Activated CD4-positive, alpha-beta T cell treated with anti-CD3 and anti-CD28 coated beads, Interleukin-2, amount 10 ng/mL, durations not matched to agents 7 days and 5 days (primary cell): ENCODE results near the gene ACO2. TPM values are rescaled to one million over a fixed set of nuclear protein-coding genes. Genes with fewer than 3 reads are reported as not detected.
"Not testable (repeated sequence)": the region's sequence is repeated elsewhere in the genome, so short reads cannot be mapped to it uniquely, and the experiment has no call there.

Experiments used
- CTCF ChIA-PET: fragments of 350-600 bp; sonication (Branson Sonifier 250); formaldehyde crosslinking; loops from one replicate; lab custom pipeline; 2021; ENCODE audit warnings: antibody characterized with exemption; lab: Charles Lee
- POLR2A ChIA-PET: fragments of 350-600 bp; sonication (Branson Sonifier 250); formaldehyde crosslinking; loops from one replicate; lab custom pipeline; 2021; ENCODE audit warnings: antibody characterized with exemption; lab: Charles Lee
- DNase-seq: peaks from one replicate; pipeline ENCODE4 v3.0.0-alpha.2; 2020
- H3K27ac Mint-ChIP-seq: one replicate; pipeline ENCODE4 v1.8.0; 2021; ENCODE audit warnings: mild to moderate bottlenecking, moderate library complexity, mixed read lengths
- H3K27me3 Mint-ChIP-seq: one replicate; pipeline ENCODE4 v1.8.0; 2021; ENCODE audit warnings: mixed read lengths
- H3K36me3 Mint-ChIP-seq: one replicate; pipeline ENCODE4 v1.8.0; 2021; ENCODE audit warnings: low read depth, mixed read lengths
- H3K4me1 Mint-ChIP-seq: one replicate; pipeline ENCODE4 v1.8.0; 2021; ENCODE audit warnings: mixed read lengths
- H3K4me3 Mint-ChIP-seq: one replicate; pipeline ENCODE4 v1.8.0; 2021; ENCODE audit warnings: mild to moderate bottlenecking, moderate library complexity, mixed read lengths
- H3K9me3 Mint-ChIP-seq: one replicate; pipeline ENCODE4 v1.8.0; 2021; ENCODE audit warnings: mixed read lengths
- total RNA-seq, 2 experiments: library from RNA; stranded (reverse); gene quantifications; one replicate each; pipeline ENCODE4 v1.2.3, GENCODE V29; 2021

ACO2 gene
- total RNA-seq, 2 experiments from 2014 or later, result 73.4 to 77.9 TPM

DNA sequence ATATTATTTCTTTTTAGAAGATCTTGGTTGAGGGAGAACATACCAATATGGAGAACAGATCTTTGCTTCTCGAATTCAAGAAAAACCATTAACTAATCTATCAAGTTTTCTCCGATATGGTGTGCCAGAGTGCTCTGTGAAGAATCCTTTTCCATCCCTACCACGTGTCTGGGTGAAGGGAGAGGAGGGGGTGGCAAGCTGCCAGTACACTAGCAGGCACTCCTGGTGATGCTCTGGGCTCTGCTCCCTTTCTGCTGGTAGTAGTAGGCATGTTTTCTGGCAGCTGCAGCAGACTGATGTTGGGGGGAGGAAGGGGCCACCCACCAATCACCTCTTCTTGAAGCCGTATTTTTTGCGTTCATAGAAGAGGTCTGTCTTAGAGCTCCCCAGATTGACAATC lies 8.8 kb upstream of the ACO2 start:
- POLR2A ChIA-PET, result interaction anchor here (0.5 to 0.6 kb wide), 2 partner anchors 41 to 178 kb away, joined by 3 read pairs; no protein-coding TSS in a partner anchor
- DNase-seq, H3K4me3 Mint-ChIP-seq, CTCF ChIA-PET, H3K4me1 Mint-ChIP-seq, H3K27me3 Mint-ChIP-seq, H3K9me3 Mint-ChIP-seq: not testable (repeated sequence)
- Mint-ChIP-seq H3K36me3 (peaks cover 45% of the 10 kb centered on the region), H3K27ac (peak overlapping the region; percentile 41)

DNA sequence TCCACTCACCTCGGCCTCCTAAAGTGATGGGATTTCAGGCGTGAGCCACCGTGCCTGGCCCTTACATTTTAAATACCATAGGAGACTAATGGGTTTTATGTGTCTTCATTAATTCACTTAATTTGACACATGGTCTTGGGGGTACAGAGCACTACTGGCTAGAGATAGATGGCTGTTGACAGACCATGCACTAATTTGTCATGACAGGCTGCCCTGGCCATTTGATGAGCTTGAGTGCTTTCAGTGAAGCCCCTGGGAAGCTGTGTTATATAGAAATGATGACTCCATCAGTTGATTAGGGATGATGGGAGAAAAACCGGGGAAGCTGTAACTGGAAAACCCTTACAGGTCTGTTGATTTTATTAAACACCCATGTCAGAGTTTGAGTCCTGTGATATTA lies 7.0 kb upstream of the ACO2 start:
- peaks cover 54% of the 10 kb centered on the region for H3K36me3 Mint-ChIP-seq
- CTCF ChIA-PET, result interaction anchor here (0.6 to 1.4 kb wide), 2 partner anchors 58 to 128 kb away, joined by 3 to 5 read pairs; no protein-coding TSS in a partner anchor
- DNase-seq, result no peak
- H3K4me1 Mint-ChIP-seq, result peaks cover 13% of the 10 kb centered on the region
- POLR2A ChIA-PET, result no interaction called here
- H3K27me3 Mint-ChIP-seq, result no peaks in the 10 kb centered on the region
- H3K4me3 Mint-ChIP-seq, result no peak overlapping the region
- no peaks in the 10 kb centered on the region for H3K9me3 Mint-ChIP-seq
- no peak overlapping the region for H3K27ac Mint-ChIP-seq

DNA sequence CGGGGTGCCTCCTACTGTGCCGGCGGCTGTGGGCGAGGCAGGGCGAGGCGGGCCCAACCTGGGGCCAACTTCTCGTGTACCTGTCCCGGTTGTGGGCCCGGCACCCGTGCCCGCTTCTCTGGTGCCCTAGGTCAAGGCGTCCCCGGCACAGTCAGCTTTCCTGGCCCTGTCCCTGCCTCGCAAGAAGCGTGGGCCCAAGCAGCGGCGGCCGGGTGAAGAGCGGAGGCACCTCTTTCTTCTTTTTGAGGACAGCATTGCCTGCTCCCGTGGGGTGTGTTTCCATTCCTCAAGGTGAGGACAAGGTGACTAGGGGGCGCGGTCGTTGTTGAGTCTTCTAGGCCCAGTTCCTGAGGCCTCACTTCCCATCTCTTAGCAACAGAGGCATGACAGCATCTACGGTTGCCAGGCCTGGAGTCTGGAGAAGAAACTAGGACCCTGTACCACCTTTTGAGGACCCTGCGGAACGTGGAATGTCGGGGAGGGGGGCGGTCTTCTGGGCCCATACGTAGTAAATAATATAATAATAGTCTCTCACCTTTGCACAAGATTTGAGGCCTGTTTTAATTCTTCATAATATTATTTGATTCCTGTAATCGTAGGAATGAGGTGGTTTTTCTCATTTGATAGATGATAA lies 418 bp downstream of the ACO2 start:
- POLR2A ChIA-PET, result interaction anchor here (0.5 to 1.8 kb wide), 4 partner anchors 12 to 88 kb away, joined by 3 to 10 read pairs (median 5); partner anchors contain the start of genes TEF and TOB2
- Mint-ChIP-seq H3K27ac (peak overlapping the region; percentile 99), H3K27me3 (no peaks in the 10 kb centered on the region), H3K36me3 (peaks cover 38% of the 10 kb centered on the region), H3K4me1 (peaks cover 51% of the 10 kb centered on the region), H3K9me3 (no peaks in the 10 kb centered on the region), H3K4me3 (peak overlapping the region; percentile 88)
- DNase-seq, result peak; percentile 49
- CTCF ChIA-PET, result interaction anchor here (0.9 to 2.1 kb wide), 7 partner anchors 9 to 74 kb away, joined by 3 to 9 read pairs (median 5); partner anchors contain the start of gene TOB2

DNA sequence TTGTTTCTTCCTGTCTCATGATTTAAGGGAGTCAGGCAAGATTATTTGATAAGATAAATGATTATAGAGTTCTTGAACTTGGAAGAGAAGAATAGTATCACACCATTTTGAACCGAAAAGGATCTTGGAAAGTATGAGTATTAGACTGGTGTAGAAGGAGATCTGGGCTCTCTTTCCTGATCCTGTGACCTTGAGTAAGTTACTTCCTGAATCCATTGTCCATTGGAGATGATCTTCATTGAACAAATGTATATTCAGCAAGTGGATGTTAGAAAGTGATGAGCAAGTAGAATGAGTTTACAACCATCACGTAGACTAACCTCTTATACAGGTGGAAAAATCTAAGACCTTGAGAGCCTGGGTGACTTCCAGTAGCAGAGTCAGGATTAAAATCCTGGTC lies 2.0 kb downstream of the ACO2 start:
- H3K27me3 Mint-ChIP-seq, result no peaks in the 10 kb centered on the region
- H3K36me3 Mint-ChIP-seq, result peaks cover 28% of the 10 kb centered on the region
- peak overlapping the region; percentile 88 for H3K4me3 Mint-ChIP-seq
- POLR2A ChIA-PET, result no interaction called here
- peaks cover 43% of the 10 kb centered on the region for H3K4me1 Mint-ChIP-seq
- CTCF ChIA-PET, result interaction anchor here (0.7 to 1.8 kb wide), 2 partner anchors 90 to 107 kb away, joined by 3 to 9 read pairs; no protein-coding TSS in a partner anchor
- DNase-seq, result no peak
- peak overlapping the region; percentile 50 for H3K27ac Mint-ChIP-seq
- H3K9me3 Mint-ChIP-seq, result no peaks in the 10 kb centered on the region

DNA sequence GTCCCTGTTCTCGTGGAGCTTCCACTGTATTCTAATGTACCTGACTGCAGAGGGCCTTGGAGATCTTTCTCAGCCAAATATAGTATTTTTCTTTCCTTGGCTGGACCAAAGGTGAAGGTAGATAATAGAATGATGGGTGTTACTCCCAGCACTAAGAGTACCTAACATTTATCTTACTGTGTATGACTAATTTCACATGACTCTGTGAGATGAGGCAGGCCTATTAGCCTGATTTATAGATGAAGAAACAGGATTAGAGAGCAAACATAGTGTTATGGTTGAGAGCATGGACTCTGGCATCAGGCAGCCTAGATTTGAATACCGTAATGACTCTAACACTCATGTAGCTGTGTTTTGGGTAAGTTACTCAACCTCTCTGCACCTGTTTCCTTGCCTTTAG lies 2.7 kb downstream of the ACO2 start:
- H3K36me3 Mint-ChIP-seq, result peaks cover 23% of the 10 kb centered on the region
- ChIA-PET CTCF (interaction anchor here (0.7 to 1.8 kb wide), 2 partner anchors 91 to 106 kb away, joined by 3 to 9 read pairs; no protein-coding TSS in a partner anchor), POLR2A (no interaction called here)
- H3K9me3 Mint-ChIP-seq, result no peaks in the 10 kb centered on the region
- DNase-seq, result no peak
- peaks cover 40% of the 10 kb centered on the region for H3K4me1 Mint-ChIP-seq
- H3K4me3 Mint-ChIP-seq, result no peak overlapping the region
- no peak overlapping the region for H3K27ac Mint-ChIP-seq
- no peaks in the 10 kb centered on the region for H3K27me3 Mint-ChIP-seq

DNA sequence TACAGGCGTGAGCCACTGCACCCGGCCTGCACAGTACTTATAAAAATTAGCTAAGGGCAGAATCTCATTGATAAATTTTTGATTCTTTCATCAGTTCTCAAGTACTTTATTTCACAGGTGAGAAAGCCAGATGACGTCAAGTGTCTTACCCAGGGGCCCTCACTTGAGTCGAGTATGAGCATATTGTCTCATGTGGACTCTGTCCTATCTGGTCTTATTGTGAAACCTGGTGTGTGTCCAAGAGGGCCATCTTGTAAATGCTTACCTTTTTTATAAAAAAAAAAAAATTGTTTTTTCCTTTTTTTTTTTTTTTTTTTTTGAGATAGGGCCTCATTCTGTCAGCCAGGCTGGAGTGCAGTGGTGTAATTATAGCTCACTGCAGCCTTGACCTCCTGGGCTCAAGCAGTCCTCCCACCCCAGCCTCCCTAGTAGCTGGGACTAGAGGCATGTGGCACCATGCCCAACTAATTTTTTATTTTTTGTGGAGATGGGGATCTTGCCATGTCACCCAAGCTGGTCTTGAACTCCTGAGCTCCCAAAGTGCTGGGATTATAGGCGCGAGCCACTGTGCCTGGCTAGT lies 6.0 kb downstream of the ACO2 start:
- ChIA-PET POLR2A (no interaction called here), CTCF (interaction anchor here (0.6 to 1.4 kb wide), 4 partner anchors 16 to 516 kb away, joined by 3 read pairs; no protein-coding TSS in a partner anchor)
- no peak for DNase-seq
- no peaks in the 10 kb centered on the region for H3K27me3 Mint-ChIP-seq
- no peaks in the 10 kb centered on the region for H3K9me3 Mint-ChIP-seq
- H3K4me1 Mint-ChIP-seq, result peaks cover 21% of the 10 kb centered on the region
- H3K4me3 Mint-ChIP-seq, result no peak overlapping the region
- peaks cover 4% of the 10 kb centered on the region for H3K36me3 Mint-ChIP-seq
- H3K27ac Mint-ChIP-seq, result no peak overlapping the region

DNA sequence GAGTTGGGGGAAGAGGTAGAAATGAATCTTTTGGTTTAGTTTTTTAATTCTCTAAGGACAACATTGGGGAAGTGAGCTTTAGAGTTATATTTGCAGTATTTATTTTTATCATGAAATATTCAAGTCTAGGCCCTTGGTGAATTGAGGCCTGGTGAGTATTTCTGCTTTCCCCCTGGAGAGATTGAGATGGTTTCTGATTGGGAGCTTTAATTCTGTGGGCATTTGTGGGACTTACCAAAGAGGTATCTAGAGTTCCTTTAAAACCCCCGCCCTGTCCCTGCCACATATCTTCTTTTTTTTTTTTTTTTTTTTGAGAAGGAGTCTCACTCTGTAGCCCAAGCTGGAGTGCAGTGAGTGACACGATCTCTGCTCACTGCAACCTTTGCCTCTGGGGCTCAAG lies 9.6 kb downstream of the ACO2 start:
- Mint-ChIP-seq H3K9me3 (no peaks in the 10 kb centered on the region), H3K4me1 (peaks cover 9% of the 10 kb centered on the region), H3K27ac (no peak overlapping the region), H3K27me3 (no peaks in the 10 kb centered on the region), H3K36me3 (peaks cover 3% of the 10 kb centered on the region), H3K4me3 (no peak overlapping the region)
- ChIA-PET POLR2A (interaction anchor here (0.7 kb wide), 1 partner anchor 10 kb away, joined by 4 read pairs; the partner anchor contains the start of gene PHF5A), CTCF (interaction anchor here (0.7 to 1.4 kb wide), 5 partner anchors 10 to 134 kb away, joined by 3 to 9 read pairs (median 3); partner anchors contain the start of genes ACO2 and PHF5A)
- DNase-seq, result no peak

DNA sequence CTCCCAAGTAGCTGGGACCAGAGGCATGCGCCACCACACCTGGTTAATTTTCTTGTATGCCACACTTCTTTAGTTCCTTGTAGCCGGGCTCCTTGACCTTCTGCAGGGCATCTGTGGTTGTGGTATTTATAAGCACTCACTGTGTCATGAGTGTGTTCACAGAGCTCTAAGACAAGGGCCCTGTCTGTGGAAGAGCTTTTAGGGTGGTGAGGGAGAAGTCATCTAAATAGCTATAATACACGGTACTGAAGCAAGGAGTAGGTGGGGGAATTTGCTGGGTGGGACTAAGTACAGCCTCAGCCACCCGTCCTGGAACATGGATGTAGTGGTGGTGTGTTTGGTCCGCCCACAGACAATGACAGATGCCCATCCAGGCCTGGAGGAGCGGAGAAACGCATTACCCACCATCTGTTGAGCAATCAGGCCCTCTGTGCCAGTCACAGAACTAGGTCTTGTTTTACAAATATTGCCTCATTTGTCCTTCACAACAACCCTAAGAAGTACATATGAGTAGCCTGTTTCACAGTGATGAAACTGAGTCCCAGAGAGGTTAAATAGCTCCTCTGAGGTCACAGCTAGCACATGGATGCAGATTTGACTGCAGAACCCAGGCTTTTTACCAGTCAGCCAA lies 10.1 kb downstream of the ACO2 start:
- ChIA-PET POLR2A (interaction anchor here (0.7 kb wide), 1 partner anchor 11 kb away, joined by 4 read pairs; the partner anchor contains the start of gene PHF5A), CTCF (interaction anchor here (0.8 to 1.9 kb wide), 4 partner anchors 13 to 135 kb away, joined by 3 to 9 read pairs (median 4); no protein-coding TSS in a partner anchor)
- Mint-ChIP-seq H3K36me3 (peaks cover under 1% of the 10 kb centered on the region), H3K4me3 (no peak overlapping the region), H3K4me1 (peaks cover 6% of the 10 kb centered on the region), H3K27me3 (no peaks in the 10 kb centered on the region), H3K9me3 (no peaks in the 10 kb centered on the region), H3K27ac (no peak overlapping the region)
- no peak for DNase-seq

DNA sequence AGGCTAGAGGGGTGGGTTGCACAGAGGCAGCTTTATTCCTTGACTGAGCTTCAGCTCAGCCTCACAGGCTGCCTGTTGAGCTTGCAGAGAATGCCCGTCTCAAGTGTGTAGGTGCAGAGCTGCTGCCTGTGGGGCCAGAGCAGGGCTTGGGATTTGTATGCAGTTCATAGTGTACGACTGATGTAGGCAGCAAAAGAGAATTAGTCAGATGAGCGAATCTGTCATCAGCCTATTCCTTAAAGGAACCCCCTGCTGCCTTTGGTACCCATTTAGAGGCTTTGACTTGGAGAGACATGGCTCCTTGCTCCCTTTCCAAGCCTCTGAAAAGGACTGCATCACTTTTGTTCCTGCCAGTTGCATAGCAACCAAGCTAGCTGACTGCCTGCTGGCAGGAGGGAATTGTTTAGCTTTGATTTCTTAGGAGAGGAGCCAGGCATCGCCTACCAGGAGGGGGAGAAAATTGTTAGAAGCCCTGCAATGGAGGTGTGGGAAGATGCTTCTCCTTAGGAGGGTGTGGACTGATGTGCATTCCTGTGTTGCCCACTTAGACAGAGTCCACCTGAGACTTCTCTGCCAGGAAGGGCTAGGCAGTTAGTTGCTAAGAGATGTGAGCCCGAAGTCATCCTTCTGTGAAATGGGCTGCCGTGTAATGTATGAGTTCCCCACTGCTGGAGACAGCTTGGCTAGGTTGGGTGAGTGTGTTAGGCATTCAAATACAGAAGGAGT lies 10.9 kb downstream of the ACO2 start:
- ChIA-PET CTCF (interaction anchor here (0.7 to 1.9 kb wide), 2 partner anchors 11 to 17 kb away, joined by 4 to 5 read pairs; partner anchors contain the start of gene PHF5A), POLR2A (no interaction called here)
- Mint-ChIP-seq H3K27ac (no peak overlapping the region), H3K36me3 (no peaks in the 10 kb centered on the region), H3K9me3 (no peaks in the 10 kb centered on the region), H3K4me1 (peaks cover 8% of the 10 kb centered on the region), H3K27me3 (no peaks in the 10 kb centered on the region), H3K4me3 (no peak overlapping the region)
- no peak for DNase-seq

DNA sequence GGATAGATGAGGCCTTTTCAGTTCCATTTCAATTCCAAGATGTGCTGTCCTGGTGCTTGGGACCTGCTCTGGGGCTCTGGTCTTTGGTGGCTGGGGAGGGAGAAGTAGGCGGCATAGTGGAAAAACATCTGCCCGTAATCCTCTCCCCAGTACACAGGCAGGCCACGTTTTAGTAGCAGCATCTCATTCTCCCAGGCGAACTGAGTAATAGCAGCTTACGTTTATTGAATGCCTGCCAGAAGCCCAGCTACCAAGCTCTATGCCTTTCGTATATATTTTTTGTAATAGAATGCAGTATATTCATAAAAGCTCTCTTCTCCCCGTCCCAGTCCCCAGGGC lies 11.4 kb downstream of the ACO2 start:
- Mint-ChIP-seq H3K4me1 (peaks cover 12% of the 10 kb centered on the region), H3K27ac (no peak overlapping the region), H3K36me3 (no peaks in the 10 kb centered on the region), H3K9me3 (no peaks in the 10 kb centered on the region), H3K27me3 (no peaks in the 10 kb centered on the region), H3K4me3 (no peak overlapping the region)
- POLR2A ChIA-PET, result no interaction called here
- DNase-seq, result no peak
- CTCF ChIA-PET, result interaction anchor here (0.7 to 1.9 kb wide), 2 partner anchors 12 to 16 kb away, joined by 4 to 5 read pairs; partner anchors contain the start of gene PHF5A

DNA sequence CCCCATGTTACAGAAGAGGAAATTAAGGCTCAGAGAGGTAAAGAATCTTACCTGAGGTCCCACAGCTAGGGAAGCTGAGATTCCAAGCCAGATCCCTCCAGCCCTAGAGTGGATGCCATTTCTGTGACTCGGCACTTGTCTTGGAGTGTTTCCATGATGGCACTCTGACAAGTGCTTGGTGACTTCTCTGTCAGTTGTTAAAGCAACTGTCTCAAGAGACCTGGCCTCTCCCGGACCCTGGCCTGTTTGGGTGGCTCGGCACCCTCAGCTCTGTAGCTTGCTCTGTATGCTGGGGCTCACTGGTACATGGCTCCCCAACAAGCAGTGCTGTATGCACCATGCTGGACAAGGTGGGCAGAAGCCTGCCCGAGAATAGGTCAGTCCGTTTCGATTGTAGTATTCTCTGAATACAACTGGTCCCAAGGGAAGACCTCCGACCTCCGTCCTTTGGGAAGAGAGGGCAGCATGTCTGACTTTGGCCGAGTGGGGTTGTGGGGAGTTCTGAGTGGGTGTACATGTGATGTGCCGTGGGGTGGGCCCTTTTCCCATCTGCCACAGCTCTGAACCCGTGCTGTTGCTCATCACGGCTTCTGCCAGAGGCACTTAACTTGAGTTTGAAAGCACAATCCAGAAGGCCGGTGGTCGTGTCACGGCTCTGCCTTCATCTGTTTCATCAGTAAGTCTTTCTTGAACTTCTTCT lies 12.4 kb downstream of the ACO2 start:
- Mint-ChIP-seq H3K4me1 (peaks cover 17% of the 10 kb centered on the region), H3K27ac (no peak overlapping the region)
- POLR2A ChIA-PET, result no interaction called here

More for the DNA sequence above, 12.4 kb downstream of the ACO2 start:
- CTCF ChIA-PET, result interaction anchor here (0.6 to 1.9 kb wide), 2 partner anchors 16 to 89 kb away, joined by 4 to 5 read pairs; no protein-coding TSS in a partner anchor
- no peak for DNase-seq
- no peak overlapping the region for H3K4me3 Mint-ChIP-seq
- no peaks in the 10 kb centered on the region for H3K36me3 Mint-ChIP-seq
- no peaks in the 10 kb centered on the region for H3K27me3 Mint-ChIP-seq
- H3K9me3 Mint-ChIP-seq, result no peaks in the 10 kb centered on the region
